Activated CD4-positive, alpha-beta T cell treated with anti-CD3 and anti-CD28 coated beads, Interleukin-2, amount 50 U/mL, for 48 hours (primary cell): ENCODE data around the gene GLG1.

Source experiments
- DNase-seq, 2 experiments: peaks; one replicate each; pipeline ENCODE4 v3.0.0-alpha.2; 2020

GLG1 gene

GRCh38 chr16:74608381-74608780, 1.5 kb upstream of the GLG1 start:
- DNase-seq, result no peak

DNA sequence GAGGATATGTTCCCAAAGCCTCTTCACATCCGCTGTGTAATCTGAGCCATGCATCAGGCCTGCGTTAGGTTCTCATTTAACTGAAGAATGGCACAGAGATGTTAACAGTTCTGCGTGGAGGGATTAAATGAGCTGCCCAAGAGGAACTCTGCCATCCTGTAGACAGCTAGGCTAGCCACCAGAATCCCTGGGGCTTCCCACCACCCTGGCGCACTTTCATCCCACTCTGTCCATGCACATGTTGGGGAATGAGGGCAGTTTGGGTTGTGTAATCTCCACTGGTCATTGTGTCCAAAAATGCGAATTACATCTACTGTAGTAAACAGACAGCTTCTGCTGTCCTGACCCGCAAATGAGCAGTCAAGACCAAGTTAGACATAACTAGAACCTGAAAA, 1.0 kb upstream of the GLG1 start:
- DNase-seq, result no peak

- no peak for DNase-seq
Observed at GRCh38 chr16:74607310-74607961, 522 bp upstream of the GLG1 start.

DNA sequence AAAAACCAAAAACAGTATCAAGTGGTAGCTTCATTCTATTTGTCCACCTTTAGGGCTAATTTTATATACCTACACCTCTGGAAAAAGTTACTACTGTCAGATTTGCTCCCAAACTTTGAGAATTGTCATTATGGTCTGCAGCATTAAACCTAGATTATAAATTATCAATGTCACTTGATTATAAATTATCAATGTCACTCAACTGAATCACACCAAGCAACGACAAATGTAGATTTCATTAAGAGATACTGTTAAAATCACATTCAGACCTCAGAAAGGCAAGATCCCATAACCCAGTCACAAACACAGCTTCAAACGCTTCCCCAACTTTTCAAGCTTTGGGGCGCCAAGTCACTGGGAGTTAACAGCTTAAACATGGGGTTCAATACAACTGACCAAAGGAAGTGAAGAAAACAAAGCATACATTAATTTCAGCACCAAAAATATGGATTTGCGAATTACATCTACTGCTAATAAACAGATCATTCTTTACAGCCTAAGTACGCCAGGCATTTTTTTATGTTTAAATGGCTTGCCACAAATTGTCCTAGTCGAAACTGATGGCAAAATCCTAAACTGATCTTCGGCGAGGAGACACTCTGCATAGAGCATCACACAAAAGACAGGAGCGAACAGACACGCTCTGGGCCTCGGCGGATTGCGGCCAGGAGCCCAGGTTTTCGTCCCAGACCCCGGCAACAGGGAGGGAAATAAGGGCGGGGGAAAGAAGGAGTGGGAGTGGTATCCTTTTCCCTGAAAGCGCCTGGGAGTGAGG, 981 bp downstream of the GLG1 start:
- DNase-seq, result no peak

DNA sequence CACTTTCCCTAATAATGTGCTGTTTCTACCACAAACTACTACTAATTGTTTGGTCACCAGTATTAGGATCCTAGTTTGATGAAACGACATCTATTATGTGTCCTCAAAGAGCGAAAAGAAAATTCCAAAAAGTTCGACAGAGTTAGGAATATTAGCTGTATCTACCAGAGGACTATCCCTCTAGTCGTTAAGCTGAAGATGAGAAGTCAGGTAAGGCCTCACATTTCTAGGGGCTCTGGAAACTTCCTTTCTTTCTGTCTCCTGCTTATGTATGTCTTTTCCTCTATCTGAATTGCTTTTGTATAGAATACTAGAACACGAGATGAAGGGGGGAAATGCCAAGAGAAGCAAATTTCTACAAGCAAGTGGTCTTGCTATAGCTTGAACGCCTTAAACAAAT, 1.6 kb downstream of the GLG1 start:
- no peak for DNase-seq

GRCh38 chr16:74603848-74604247, 3.1 kb downstream of the GLG1 start:
- no peak for DNase-seq

DNA sequence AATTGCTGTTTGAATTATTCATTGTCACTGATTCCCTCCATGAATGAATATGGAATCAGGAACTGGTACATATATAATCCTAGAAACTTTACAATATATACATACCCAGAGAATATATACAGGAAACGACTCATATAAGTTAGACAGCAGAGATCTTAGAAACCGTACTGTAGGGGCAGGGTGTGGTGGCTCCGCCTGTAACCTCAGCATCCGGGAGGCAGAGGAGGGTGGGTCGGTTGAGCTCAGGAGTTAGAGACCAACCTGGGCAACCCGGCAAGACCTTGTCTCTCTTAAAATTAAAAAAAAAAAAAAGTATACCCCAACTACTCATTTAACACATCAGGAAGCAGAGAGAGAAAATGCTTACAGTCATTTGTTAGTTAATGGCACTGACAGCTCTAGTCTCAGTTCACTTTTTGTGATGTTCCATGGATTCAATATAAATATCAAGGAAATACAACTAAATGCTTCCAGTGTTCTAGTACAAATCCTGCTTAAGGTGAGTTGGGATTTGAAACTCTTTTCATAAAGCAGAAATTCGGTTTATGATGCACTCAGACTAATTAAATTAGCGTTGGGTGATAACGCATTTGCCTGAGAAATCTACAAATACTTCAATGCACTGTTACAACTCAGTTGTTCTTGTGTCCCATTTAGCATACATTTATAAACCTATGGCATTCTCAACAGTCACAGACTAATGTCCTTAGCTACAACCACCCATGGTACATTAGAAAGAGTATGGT, 5.6 kb downstream of the GLG1 start:
- peak; percentile 46 to 53 for DNase-seq

- no peak for DNase-seq
Observed at GRCh38 chr16:74596586-74596985, 10.3 kb downstream of the GLG1 start.

GRCh38 chr16:74592847-74593246, 14.1 kb downstream of the GLG1 start:
- DNase-seq, result no peak

GRCh38 chr16:74591876-74592650, 14.9 kb downstream of the GLG1 start:
- no peak for DNase-seq

DNA sequence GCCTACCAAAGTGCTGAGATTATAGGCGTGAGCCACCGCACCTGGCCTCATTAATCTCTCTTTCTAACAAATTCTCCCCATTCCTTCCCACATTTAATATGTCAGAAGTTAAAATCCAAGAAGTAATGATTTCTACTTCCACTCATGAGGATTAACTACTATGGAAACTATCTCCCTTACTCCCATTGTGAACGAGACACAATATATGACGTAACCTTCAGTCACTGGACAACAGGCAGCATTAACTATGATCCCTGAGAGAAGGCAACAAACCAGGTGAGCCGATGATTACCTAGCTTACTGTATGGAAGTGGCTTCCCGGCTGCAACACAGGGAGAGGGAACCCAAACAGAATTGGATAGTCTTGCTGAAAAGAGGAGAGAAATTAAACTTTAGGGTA, 20.0 kb downstream of the GLG1 start:
- no peak for DNase-seq

DNA sequence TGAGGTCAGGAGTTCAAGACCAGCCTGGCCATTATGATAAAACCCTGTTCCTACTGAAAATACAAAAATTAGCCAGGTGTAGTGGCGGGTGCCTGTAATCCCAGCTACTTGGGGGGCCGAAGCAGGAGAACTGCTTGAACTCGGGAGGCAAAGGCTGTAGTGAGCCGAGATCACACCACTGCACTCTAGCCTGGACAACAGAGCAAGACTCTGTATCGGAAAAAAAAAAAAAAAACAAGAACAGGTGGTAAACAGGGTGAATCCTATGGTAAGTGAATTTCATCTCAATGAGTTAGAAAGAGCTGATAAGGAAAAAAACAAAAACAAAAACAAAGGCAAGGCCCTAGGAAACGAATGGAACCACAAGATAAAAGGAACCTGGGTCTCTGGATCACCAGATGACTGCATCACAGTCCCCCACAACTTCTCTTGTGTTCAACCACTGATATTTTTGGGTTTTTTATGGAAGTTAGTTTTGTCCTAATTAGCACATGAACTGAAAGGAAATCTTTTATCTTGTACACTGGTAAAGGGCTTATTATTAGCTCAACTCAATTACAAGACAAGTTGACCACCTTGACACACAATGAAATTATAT, 21.0 kb downstream of the GLG1 start:
- no peak for DNase-seq

DNA sequence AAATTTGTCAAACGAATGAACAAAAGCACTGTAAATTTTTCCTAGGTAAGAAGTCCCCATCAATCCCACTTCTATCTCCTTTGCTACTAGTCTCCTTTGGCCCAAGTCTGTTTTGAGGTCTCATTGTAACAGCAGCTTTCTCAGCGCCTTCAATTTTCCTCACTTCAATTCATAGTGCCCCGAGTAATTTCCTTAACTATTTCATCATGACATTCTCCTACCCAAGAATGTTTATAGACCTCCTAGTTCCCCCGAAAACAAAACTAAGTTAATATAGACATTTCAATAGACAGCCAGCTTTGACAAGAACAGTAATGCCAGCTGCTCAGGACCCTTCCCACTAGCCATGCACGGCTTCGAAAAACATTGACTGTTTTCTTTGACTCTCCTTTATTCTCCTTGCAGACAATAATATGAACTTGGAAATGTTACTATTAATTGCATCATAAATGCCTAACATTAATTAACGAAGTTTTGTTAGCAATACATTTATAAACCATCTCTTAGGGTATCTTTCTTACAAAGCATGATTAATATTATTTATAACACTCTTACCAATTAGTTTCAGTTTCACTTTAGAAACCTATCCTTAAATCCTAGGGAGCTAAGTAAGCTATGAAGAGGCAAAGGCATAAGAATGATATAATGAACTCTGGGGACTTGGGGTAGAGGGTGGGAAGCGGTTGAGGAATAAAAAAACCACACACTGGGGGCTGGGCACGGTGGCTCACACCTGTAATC, 22.8 kb downstream of the GLG1 start:
- no peak for DNase-seq

GRCh38 chr16:74582970-74583369, 23.9 kb downstream of the GLG1 start:
- DNase-seq, result no peak

GRCh38 chr16:74580833-74581232, 26.1 kb downstream of the GLG1 start:
- DNase-seq, result no peak

GRCh38 chr16:74578838-74579237, 28.1 kb downstream of the GLG1 start:
- no peak for DNase-seq

DNA sequence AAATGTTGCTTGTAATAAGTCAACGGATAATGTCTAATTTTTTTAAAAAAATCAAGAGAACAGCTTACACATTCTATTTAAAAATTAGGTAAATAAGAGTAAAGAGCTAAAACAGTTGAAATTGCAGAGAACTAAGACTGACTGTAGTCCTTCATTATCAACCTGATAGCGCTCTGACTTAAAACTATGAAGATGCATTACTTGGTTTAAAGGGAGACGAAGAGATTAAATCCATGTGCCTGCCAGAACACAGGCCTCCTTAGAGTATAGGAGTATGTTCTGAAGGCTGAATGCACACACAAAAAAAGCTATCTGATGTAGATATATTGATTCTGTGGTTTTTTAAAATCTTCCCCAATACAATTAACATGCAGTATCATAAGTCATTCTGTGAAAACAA, 28.5 kb downstream of the GLG1 start:
- DNase-seq, result no peak

GRCh38 chr16:74577882-74578366, 29.0 kb downstream of the GLG1 start:
- DNase-seq, result no peak

- DNase-seq, result no peak
Observed at GRCh38 chr16:74575807-74576643, 30.9 kb downstream of the GLG1 start.

GRCh38 chr16:74575175-74575806, 31.6 kb downstream of the GLG1 start:
- DNase-seq, result no peak
